Activated CD4-positive, alpha-beta T cell treated with anti-CD3 and anti-CD28 coated beads for 24 hours (primary cell): ENCODE measurements around the gene CHD1.

Experiments used
- DNase-seq, 2 donors: peaks; one replicate each; pipeline ENCODE4 v3.0.0-alpha.2; 2020; ENCODE audit warnings: low read depth in 2 of 2

Gene CHD1

GRCh38 chr5:98899456-98899855, 29.4 kb downstream of the CHD1 start:
- DNase-seq = no peak

- no peak for DNase-seq
Observed at GRCh38 chr5:98898743-98899142, 30.1 kb downstream of the CHD1 start.

GRCh38 chr5:98891591-98891990, 37.2 kb downstream of the CHD1 start:
- DNase-seq = no peak

GRCh38 chr5:98880598-98880997, 48.2 kb downstream of the CHD1 start:
- no peak for DNase-seq

GRCh38 chr5:98880151-98880550, 48.7 kb downstream of the CHD1 start:
- no peak for DNase-seq

- no peak for DNase-seq
Observed at GRCh38 chr5:98877600-98877999, 51.2 kb downstream of the CHD1 start.

- no peak for DNase-seq
Observed at GRCh38 chr5:98872674-98873073, 56.1 kb downstream of the CHD1 start.

- no peak for DNase-seq
Observed at GRCh38 chr5:98865690-98866089, 63.1 kb downstream of the CHD1 start.

GRCh38 chr5:98847054-98847453, 81.8 kb downstream of the CHD1 start:
- DNase-seq = no peak

GRCh38 chr5:98846520-98846919, 82.3 kb downstream of the CHD1 start:
- DNase-seq = no peak

- no peak for DNase-seq
Observed at GRCh38 chr5:98845878-98846277, 82.9 kb downstream of the CHD1 start.

- DNase-seq = no peak
Observed at GRCh38 chr5:98844865-98845264, 83.9 kb downstream of the CHD1 start.

- DNase-seq = no peak
Observed at GRCh38 chr5:98843481-98843880, 85.3 kb downstream of the CHD1 start.

GRCh38 chr5:98840946-98841345, 87.9 kb downstream of the CHD1 start:
- DNase-seq = no peak

- DNase-seq = no peak
Observed at GRCh38 chr5:98839469-98840383, 89.1 kb downstream of the CHD1 start.

- no peak for DNase-seq
Observed at GRCh38 chr5:98836175-98836574, 92.6 kb downstream of the CHD1 start.

GRCh38 chr5:98827588-98828284, 101.1 kb downstream of the CHD1 start:
- DNase-seq = no peak

GRCh38 chr5:98827161-98827560, 101.6 kb downstream of the CHD1 start:
- DNase-seq = no peak

- DNase-seq = no peak
Observed at GRCh38 chr5:98825582-98826375, 103.0 kb downstream of the CHD1 start.

- no peak for DNase-seq
Observed at GRCh38 chr5:98816582-98817222, 112.1 kb downstream of the CHD1 start.

- no peak for DNase-seq
Observed at GRCh38 chr5:98813755-98814154, 115.1 kb downstream of the CHD1 start.

- no peak for DNase-seq
Observed at GRCh38 chr5:98810206-98810605, 118.6 kb downstream of the CHD1 start.
